ENCODE measurements around the gene NLRP3.

DNA sequence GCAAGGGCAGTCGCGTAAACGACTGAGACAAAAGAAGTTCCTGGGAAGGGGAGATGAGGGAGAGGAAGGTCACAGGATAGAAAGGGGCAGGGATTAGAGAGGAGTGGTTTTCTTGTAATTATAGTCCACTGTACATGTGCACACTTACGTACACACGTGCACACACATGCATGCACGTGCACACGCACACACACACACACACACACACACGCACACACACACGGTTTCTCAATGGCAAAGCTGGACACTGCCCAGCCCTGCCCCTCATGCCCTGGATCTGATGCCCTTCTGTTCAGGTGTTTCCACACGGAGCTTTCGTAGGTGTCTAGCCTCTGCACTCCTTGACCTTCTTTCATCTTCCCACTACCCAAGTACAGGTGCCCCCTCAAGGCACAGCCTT is 38.0 kb downstream of the NLRP3 start:
- TF ChIP-seq EZH2phosphoT487 (IDR thresholded peaks at IDR 0.05; ENCODE audit: low read depth, severe bottlenecking, unreplicated experiment) = no peak
- TF ChIP-seq, protein P1, sequence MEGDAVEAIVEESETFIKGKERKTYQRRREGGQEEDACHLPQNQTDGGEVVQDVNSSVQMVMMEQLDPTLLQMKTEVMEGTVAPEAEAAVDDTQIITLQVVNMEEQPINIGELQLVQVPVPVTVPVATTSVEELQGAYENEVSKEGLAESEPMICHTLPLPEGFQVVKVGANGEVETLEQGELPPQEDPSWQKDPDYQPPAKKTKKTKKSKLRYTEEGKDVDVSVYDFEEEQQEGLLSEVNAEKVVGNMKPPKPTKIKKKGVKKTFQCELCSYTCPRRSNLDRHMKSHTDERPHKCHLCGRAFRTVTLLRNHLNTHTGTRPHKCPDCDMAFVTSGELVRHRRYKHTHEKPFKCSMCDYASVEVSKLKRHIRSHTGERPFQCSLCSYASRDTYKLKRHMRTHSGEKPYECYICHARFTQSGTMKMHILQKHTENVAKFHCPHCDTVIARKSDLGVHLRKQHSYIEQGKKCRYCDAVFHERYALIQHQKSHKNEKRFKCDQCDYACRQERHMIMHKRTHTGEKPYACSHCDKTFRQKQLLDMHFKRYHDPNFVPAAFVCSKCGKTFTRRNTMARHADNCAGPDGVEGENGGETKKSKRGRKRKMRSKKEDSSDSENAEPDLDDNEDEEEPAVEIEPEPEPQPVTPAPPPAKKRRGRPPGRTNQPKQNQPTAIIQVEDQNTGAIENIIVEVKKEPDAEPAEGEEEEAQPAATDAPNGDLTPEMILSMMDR (IDR thresholded peaks at IDR 0.05; ENCODE audit: poor library complexity) = no peak
